ENCODE results near the gene ARX. TPM values are rescaled to one million over a fixed set of nuclear protein-coding genes. Genes with fewer than 3 reads are reported as not detected.

Gene ARX
- total and polyA plus RNA-seq, 2 experiments from 2014 or later: 0.11 TPM; not detected in 1

GRCh38 chrX:24969812-24970211 is 46.0 kb downstream of the ARX start:
- TF ChIP-seq CTCF (IDR thresholded peaks at IDR 0.05; ENCODE audit: poor library complexity): no peak
- TF ChIP-seq EZH2 (IDR thresholded peaks at IDR 0.05; ENCODE audit: borderline replicate concordance): no peak
- TF ChIP-seq EZH2phosphoT487 (IDR thresholded peaks at IDR 0.05; ENCODE audit: low read depth, severe bottlenecking, unreplicated experiment): no peak
- H3K4me1 ChIP-seq (ENCODE audit: insufficient read depth): no peaks in the 10 kb centered on the region
- no peak overlapping the region for H2AFZ ChIP-seq
- H3K9me2 ChIP-seq (replicated peaks; ENCODE audit: insufficient read depth): no peaks in the 10 kb centered on the region
- peaks cover 3% of the 10 kb centered on the region for H3K36me3 ChIP-seq (replicated peaks; ENCODE audit: insufficient read depth, low read depth)
- H3K4me3 ChIP-seq: no peak overlapping the region
- H3K4me2 ChIP-seq: no peak overlapping the region
- H3K27ac ChIP-seq: no peak overlapping the region
- no peaks in the 10 kb centered on the region for H3K9me3 ChIP-seq (ENCODE audit: low read depth)
- H3K27me3 ChIP-seq: no peaks in the 10 kb centered on the region
- WGBS (ENCODE audit: low lambda C conversion rate, missing lambda C conversion rate): 98% methylated on average over 5 of the region's 5 CpGs
- H4K20me1 ChIP-seq (ENCODE audit: insufficient read depth, poor library complexity, severe bottlenecking): no peaks in the 10 kb centered on the region
- H3K79me2 ChIP-seq: no peaks in the 10 kb centered on the region
- no peak for DNase-seq (ENCODE audit: low spot score)

GRCh38 chrX:24965372-24965771 is 50.4 kb downstream of the ARX start:
- Histone ChIP-seq H3K4me2 (no peak overlapping the region), H2AFZ (no peak overlapping the region), H3K9me3 (ENCODE audit: low read depth) (no peaks in the 10 kb centered on the region), H3K27ac (no peak overlapping the region), H3K4me1 (ENCODE audit: insufficient read depth) (no peaks in the 10 kb centered on the region), H3K27me3 (no peaks in the 10 kb centered on the region), H4K20me1 (ENCODE audit: insufficient read depth, poor library complexity, severe bottlenecking) (no peaks in the 10 kb centered on the region), H3K4me3 (no peak overlapping the region), H3K36me3 (replicated peaks; ENCODE audit: insufficient read depth, low read depth) (peaks cover 3% of the 10 kb centered on the region), H3K9me2 (replicated peaks; ENCODE audit: insufficient read depth) (no peaks in the 10 kb centered on the region), H3K79me2 (no peaks in the 10 kb centered on the region)
- 83% methylated on average over 1 of the region's 1 CpG for WGBS (ENCODE audit: low lambda C conversion rate, missing lambda C conversion rate)
- TF ChIP-seq CTCF (IDR thresholded peaks at IDR 0.05; ENCODE audit: poor library complexity): no peak
- TF ChIP-seq EZH2phosphoT487 (IDR thresholded peaks at IDR 0.05; ENCODE audit: low read depth, severe bottlenecking, unreplicated experiment): no peak
- TF ChIP-seq EZH2 (IDR thresholded peaks at IDR 0.05; ENCODE audit: borderline replicate concordance): no peak
- DNase-seq (ENCODE audit: low spot score): no peak

- H3K9me2 ChIP-seq (replicated peaks; ENCODE audit: insufficient read depth): no peaks in the 10 kb centered on the region
- no peak overlapping the region for H2AFZ ChIP-seq
- no peaks in the 10 kb centered on the region for H3K79me2 ChIP-seq
- H3K4me1 ChIP-seq (ENCODE audit: insufficient read depth): no peaks in the 10 kb centered on the region
- DNase-seq (ENCODE audit: low spot score): no peak
- H4K20me1 ChIP-seq (ENCODE audit: insufficient read depth, poor library complexity, severe bottlenecking): no peaks in the 10 kb centered on the region
- H3K27me3 ChIP-seq: no peaks in the 10 kb centered on the region
- no peak for TF ChIP-seq EZH2phosphoT487 (IDR thresholded peaks at IDR 0.05; ENCODE audit: low read depth, severe bottlenecking, unreplicated experiment)
- TF ChIP-seq CTCF (IDR thresholded peaks at IDR 0.05; ENCODE audit: poor library complexity): no peak
- no peak for TF ChIP-seq EZH2 (IDR thresholded peaks at IDR 0.05; ENCODE audit: borderline replicate concordance)
- WGBS (ENCODE audit: low lambda C conversion rate, missing lambda C conversion rate): 68% methylated on average over 2 of the region's 2 CpGs
- H3K36me3 ChIP-seq (replicated peaks; ENCODE audit: insufficient read depth, low read depth): no peaks in the 10 kb centered on the region
- H3K27ac ChIP-seq: no peak overlapping the region
- no peak overlapping the region for H3K4me3 ChIP-seq
- H3K4me2 ChIP-seq: no peak overlapping the region
- no peaks in the 10 kb centered on the region for H3K9me3 ChIP-seq (ENCODE audit: low read depth)
Measured at GRCh38 chrX:24963823-24964222, 51.9 kb downstream of the ARX start.

GRCh38 chrX:24961809-24962208 is 54.0 kb downstream of the ARX start:
- Histone ChIP-seq H3K4me1 (ENCODE audit: insufficient read depth) (no peaks in the 10 kb centered on the region), H3K9me2 (replicated peaks; ENCODE audit: insufficient read depth) (no peaks in the 10 kb centered on the region), H3K9me3 (ENCODE audit: low read depth) (no peaks in the 10 kb centered on the region), H3K36me3 (replicated peaks; ENCODE audit: insufficient read depth, low read depth) (no peaks in the 10 kb centered on the region), H3K27me3 (no peaks in the 10 kb centered on the region), H3K27ac (no peak overlapping the region), H3K79me2 (no peaks in the 10 kb centered on the region), H3K4me3 (no peak overlapping the region), H4K20me1 (ENCODE audit: insufficient read depth, poor library complexity, severe bottlenecking) (no peaks in the 10 kb centered on the region), H2AFZ (no peak overlapping the region), H3K4me2 (no peak overlapping the region)
- DNase-seq (ENCODE audit: low spot score): no peak
- 97% methylated on average over 1 of the region's 1 CpG for WGBS (ENCODE audit: low lambda C conversion rate, missing lambda C conversion rate)
- TF ChIP-seq EZH2 (IDR thresholded peaks at IDR 0.05; ENCODE audit: borderline replicate concordance) (no peak), CTCF (IDR thresholded peaks at IDR 0.05; ENCODE audit: poor library complexity) (no peak), EZH2phosphoT487 (IDR thresholded peaks at IDR 0.05; ENCODE audit: low read depth, severe bottlenecking, unreplicated experiment) (no peak)

All from hepatocyte (in vitro differentiated cells).